Rectal smooth muscle tissue (tissue), 1 donor: Measurements from ENCODE around the gene GNA14.

Experiments used
- H3K27ac ChIP-seq: one replicate; pipeline ENCODE4 v1.7.0; 2013; ENCODE audit warnings: low read depth, low read length, inconsistent platforms
- H3K27me3 ChIP-seq: one replicate; pipeline ENCODE4 v1.7.0; 2013; ENCODE audit warnings: low read length; ENCODE audit not compliant: control insufficient read depth, insufficient read depth
- H3K36me3 ChIP-seq: one replicate; pipeline ENCODE4 v1.7.0; 2013; ENCODE audit warnings: low read length; ENCODE audit not compliant: control insufficient read depth, insufficient read depth
- H3K4me1 ChIP-seq: one replicate; pipeline ENCODE4 v1.7.0; 2013; ENCODE audit warnings: low read length; ENCODE audit not compliant: control insufficient read depth, insufficient read depth
- H3K4me3 ChIP-seq: one replicate; pipeline ENCODE4 v1.7.0; 2013; ENCODE audit warnings: low read length
- H3K9ac ChIP-seq: one replicate; pipeline ENCODE4 v1.7.0; 2013; ENCODE audit warnings: low read length

The GNA14 gene

DNA sequence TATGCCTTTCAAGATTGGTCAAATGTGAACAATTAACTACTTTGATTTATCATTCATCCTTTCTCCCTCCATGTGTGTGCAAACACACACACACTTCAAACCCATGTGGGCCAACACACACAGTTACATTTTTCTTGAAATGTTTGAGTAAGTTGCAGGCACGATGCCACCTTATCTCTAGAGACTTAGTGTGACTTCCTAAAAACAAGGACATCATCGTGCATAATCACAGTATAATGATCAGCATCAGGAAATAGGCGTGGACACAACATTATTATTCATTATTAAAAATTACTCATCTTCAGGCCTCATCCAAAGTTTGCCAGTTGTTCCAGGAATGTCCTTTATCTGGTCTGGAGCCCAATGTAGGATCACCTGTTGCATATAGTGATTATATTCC is 209.5 kb downstream of the GNA14 start:
- H3K27me3 ChIP-seq, result no peaks in the 10 kb centered on the region
- H3K4me1 ChIP-seq, result no peaks in the 10 kb centered on the region
- H3K4me3 ChIP-seq, result no peak overlapping the region
- no peaks in the 10 kb centered on the region for H3K36me3 ChIP-seq
- H3K9ac ChIP-seq, result no peak overlapping the region
- H3K27ac ChIP-seq, result no peak overlapping the region

DNA sequence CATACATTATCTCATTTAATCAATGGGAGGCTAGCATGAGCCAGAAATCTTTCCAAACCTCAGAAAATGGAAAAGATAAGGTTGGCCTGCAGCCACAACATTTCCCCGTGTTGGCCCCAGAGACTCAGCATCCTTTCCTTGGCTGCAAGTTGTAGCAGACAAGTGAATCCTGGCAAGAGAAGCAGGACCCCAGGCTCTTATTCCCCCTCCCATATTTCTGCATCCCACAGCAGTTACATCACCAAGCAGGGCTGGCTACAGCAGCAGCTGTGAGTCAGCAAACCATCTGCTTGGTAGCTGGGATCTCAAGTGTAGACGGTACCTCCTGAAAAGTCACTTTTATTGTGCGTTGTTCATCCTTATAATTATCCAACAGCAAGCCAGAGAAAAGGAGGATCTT is 212.4 kb downstream of the GNA14 start:
- H3K27me3 ChIP-seq, result no peaks in the 10 kb centered on the region
- H3K27ac ChIP-seq, result no peak overlapping the region
- no peak overlapping the region for H3K4me3 ChIP-seq
- no peaks in the 10 kb centered on the region for H3K36me3 ChIP-seq
- no peak overlapping the region for H3K9ac ChIP-seq
- H3K4me1 ChIP-seq, result no peaks in the 10 kb centered on the region

DNA sequence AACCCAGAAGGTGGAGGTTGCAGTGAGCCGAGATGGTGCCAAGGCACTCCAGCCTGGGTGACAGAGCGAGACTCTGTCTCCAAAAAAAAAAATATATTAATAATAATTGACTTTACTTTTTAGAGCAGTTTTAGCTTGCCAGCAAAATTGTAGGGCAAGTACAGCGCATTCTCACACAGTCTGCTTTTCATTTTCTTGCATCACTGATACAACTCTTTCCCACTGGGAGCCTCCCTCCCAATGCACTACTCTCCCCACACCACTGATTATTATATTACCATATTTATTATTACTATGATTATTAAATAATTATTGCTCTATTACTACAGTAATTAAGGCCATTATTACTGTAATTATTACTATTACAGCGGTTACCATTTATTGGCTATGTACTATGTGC is 212.8 kb downstream of the GNA14 start:
- H3K27ac ChIP-seq, result no peak overlapping the region

DNA sequence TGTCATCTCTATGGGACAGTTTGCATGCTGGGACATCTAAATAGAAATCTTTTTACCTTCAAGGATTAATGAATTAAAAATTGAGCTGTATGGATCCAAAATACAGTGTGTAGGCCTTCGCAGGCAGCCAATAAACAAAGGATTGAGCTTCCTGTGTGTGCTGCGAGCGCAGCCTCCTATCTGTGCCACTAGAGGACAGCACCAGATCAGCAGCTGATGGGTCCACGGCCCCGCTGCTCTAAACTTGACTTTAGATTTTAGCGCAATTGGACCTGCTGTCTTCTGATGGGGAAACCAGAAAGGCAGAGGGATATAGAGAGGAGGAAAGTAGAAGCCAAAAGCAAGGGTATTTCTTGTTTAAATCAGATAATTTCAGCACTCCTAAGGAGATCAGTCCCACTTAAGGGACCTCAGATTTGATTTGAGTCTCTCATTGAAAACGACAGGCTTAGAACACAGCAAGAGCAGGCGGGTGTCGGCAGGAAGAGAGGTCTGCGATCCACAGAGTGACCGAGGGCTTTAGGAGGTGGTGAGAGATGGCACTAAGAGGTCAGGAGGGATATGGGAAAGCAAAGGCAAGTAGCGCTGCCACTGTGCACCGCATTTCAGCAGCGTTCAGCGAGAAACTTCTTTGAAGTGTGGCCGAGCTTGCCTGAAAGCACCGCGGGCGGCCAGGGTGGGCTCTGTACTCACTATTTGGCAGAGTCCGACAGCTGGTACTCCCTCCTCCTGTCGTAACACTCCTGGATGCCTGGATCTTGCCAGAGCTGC is 214.3 kb downstream of the GNA14 start:
- no peaks in the 10 kb centered on the region for H3K4me1 ChIP-seq
- H3K27me3 ChIP-seq, result no peaks in the 10 kb centered on the region
- H3K36me3 ChIP-seq, result no peaks in the 10 kb centered on the region
- no peak overlapping the region for H3K27ac ChIP-seq
- no peak overlapping the region for H3K9ac ChIP-seq
- no peak overlapping the region for H3K4me3 ChIP-seq

More for the DNA sequence above, 212.8 kb downstream of the GNA14 start:
- Histone ChIP-seq H3K4me1 (no peaks in the 10 kb centered on the region), H3K4me3 (no peak overlapping the region), H3K27me3 (no peaks in the 10 kb centered on the region), H3K36me3 (no peaks in the 10 kb centered on the region), H3K9ac (no peak overlapping the region)

DNA sequence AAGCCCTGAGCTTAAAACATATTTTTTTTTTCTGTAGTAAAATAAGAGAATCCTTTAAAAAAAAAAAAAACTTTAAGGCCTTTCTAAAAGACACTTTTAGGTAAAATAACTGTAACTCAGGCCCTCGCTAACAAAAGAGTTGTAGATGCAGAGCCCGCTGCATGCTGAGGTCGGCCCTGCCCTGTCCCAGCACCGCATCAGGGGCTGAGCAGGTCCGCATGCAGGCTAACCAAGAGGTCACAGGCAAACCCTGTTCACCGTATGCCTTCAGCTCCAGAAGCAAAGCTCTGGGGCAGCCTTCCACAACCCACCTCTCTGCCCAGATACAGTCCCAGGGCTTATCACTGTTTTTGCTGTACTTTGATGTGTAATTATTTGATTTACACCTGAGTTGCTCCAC is 216.1 kb downstream of the GNA14 start:
- no peak overlapping the region for H3K27ac ChIP-seq
- no peak overlapping the region for H3K4me3 ChIP-seq
- no peaks in the 10 kb centered on the region for H3K36me3 ChIP-seq
- no peaks in the 10 kb centered on the region for H3K4me1 ChIP-seq
- no peak overlapping the region for H3K9ac ChIP-seq
- H3K27me3 ChIP-seq, result no peaks in the 10 kb centered on the region

DNA sequence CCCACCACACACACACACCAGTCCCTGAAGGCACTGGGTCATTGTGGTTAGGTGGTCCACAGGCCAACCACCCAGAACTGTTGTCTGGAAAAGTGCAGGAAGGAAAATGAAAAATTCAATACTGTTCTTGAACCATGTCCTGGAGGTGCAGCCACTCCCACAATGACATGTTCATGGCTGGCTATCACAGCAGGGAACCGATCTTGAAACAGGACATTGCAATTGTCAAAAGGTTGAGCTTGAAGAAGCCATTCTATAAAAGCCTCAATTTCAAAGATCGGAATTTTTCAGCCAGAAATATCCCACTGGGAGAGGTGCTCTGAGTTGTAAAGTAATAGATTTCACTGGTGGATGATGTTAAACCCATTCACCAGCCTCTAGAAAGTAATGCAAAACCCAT is 218.2 kb downstream of the GNA14 start:
- Histone ChIP-seq H3K36me3 (no peaks in the 10 kb centered on the region), H3K27ac (no peak overlapping the region), H3K4me3 (no peak overlapping the region), H3K4me1 (no peaks in the 10 kb centered on the region), H3K27me3 (no peaks in the 10 kb centered on the region), H3K9ac (no peak overlapping the region)

DNA sequence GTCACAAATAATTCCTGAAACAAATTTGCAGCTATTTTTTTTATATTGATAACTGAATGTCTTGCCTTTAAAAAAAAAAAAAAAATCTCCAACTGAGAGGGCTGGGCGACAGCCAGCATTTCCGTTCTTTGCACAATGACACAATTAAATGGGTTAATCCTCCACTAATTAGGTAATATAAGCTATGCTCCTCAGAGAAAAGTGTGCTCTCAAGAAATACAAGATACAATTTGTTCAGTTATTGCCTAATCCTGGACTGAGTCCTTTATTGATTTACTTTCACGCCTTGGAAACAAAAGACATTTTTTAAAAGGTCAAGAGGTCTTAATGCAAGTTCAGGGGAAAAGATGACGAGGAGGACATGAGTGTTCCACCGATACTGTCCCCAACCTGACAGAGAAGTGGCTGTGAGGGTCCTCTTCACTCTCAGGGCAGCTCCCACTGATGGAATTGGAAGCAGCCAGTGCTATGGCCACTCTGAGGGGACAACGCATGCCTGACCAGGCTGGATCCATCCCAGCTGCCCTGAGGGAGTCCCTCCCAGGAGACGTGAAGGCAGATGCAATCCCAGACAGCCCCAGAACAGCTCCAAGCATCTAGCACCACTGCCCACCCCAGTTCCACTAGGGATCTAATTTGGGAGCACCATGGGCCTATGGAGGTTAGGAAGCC is 220.7 kb downstream of the GNA14 start:
- no peak overlapping the region for H3K27ac ChIP-seq
- H3K36me3 ChIP-seq, result no peaks in the 10 kb centered on the region
- H3K4me3 ChIP-seq, result no peak overlapping the region
- H3K4me1 ChIP-seq, result no peaks in the 10 kb centered on the region
- no peaks in the 10 kb centered on the region for H3K27me3 ChIP-seq
- H3K9ac ChIP-seq, result no peak overlapping the region

DNA sequence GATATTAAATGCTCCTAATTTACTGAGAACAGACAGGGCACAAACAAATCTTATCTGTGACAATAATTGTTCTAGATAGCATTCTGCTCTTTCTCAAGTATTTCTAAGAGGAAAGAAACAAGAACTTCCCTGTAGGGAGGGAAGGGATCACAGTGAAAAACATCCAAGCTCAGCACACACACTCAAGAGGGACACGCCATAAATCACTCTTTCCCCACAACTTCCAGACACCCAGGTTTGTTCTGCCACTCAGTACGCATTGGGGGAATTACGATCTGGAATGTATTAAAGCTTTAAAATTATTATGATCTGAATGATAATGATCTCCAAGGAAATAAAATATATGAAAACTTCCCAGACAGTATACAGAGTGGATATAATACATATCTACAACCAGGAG is 221.4 kb downstream of the GNA14 start:
- Histone ChIP-seq H3K4me3 (no peak overlapping the region), H3K27me3 (no peaks in the 10 kb centered on the region), H3K9ac (no peak overlapping the region), H3K27ac (no peak overlapping the region), H3K36me3 (no peaks in the 10 kb centered on the region), H3K4me1 (no peaks in the 10 kb centered on the region)

DNA sequence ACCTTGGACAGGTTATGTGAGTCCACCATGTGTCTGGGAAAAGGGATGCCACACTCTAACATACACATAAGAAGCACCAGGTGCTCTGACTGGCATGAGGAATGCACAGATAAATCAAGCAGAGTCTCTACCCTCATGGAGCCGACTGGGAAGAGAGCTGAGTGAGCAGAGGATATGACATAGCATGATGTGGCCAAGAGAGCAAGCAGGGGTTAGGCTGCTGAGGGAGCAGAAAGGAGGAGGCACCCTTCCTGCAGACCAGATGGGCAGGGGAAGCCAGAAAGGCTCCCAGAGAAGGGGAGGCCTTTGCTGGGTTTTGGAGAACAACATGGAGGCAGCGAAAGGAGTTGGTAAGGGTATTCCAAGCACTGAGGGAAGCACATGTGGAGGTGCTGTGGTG is 223.1 kb downstream of the GNA14 start:
- no peaks in the 10 kb centered on the region for H3K27me3 ChIP-seq
- H3K4me3 ChIP-seq, result no peak overlapping the region
- no peak overlapping the region for H3K27ac ChIP-seq
- no peak overlapping the region for H3K9ac ChIP-seq
- no peaks in the 10 kb centered on the region for H3K36me3 ChIP-seq
- H3K4me1 ChIP-seq, result no peaks in the 10 kb centered on the region

DNA sequence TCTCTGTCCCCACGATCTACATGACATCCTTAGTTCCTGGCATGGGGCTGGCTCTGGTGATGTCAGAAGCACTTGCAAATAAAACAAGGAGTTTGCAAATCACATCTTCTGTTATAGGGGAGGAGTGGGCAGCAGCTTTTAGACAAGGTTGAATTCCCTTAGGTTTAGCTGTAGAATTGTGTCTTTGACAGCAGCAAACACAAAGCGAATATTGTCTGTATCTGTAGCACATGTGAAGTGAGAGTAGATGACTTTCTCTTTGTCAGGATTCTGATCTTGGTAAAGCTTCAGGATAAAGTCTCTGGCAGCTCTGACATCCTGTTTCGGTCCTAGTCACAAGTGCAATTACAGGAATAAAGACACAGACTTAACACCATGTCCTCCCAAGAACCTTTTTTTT is 224.3 kb downstream of the GNA14 start:
- H3K4me3 ChIP-seq, result no peak overlapping the region
- H3K4me1 ChIP-seq, result no peaks in the 10 kb centered on the region
- H3K9ac ChIP-seq, result no peak overlapping the region
- H3K27ac ChIP-seq, result no peak overlapping the region
- H3K27me3 ChIP-seq, result no peaks in the 10 kb centered on the region
- no peaks in the 10 kb centered on the region for H3K36me3 ChIP-seq

DNA sequence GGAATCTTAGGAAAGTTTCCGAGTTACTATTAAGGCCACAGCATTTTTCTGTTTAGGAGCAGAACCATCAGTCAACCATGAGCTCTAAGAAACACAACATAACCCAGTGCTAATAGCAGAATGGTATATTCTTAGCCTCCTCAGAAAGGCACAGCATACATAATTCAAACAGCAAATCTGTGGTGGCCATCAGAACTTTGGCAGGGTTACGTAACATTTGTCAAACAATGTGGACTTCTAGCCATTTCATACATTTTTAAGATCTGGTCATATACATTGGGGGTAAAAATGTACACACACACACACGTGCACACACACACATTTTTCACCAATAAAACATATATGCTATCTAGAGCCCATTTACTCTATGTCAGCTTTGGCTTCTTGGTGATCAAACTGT is 225.2 kb downstream of the GNA14 start:
- H3K27ac ChIP-seq, result no peak overlapping the region

DNA sequence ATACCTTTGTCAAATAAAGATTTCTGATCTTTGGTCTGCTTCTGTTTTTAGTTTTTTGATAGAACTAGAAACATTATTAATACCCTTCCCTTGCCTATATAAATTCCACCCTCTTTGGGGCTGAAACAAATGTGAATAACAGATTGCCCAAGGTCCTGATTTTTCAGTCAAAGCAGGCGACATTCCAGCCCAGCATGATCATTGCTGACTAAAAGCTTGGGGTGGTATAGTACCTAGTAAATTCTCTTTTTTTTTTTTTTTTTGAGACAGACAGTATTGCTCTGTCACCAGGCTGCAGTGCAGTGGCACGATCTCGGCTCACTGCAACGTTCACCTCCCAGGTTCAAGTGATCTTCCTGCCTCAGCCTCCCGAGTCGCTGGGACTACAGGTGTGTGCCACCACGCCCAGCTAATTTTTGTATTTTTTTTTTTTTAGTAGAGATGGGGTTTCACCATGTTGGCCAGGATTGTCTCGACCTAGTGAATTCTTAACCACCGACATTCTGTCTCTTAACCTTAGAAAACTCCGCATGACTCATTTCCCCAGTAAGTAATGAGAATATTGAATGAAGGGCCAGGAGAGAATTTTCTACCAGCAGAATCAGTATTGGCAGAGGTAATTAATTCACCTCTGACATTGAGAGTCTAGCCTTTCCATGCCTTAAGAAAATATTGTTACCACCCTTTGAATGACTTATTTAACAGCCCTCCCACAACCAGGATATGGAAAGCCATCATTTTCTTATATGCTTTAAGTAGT is 226.4 kb downstream of the GNA14 start:
- Histone ChIP-seq H3K36me3 (no peaks in the 10 kb centered on the region), H3K9ac (no peak overlapping the region), H3K27ac (no peak overlapping the region), H3K4me1 (no peaks in the 10 kb centered on the region), H3K27me3 (no peaks in the 10 kb centered on the region), H3K4me3 (no peak overlapping the region)

More for the DNA sequence above, 225.2 kb downstream of the GNA14 start:
- Histone ChIP-seq H3K4me1 (no peaks in the 10 kb centered on the region), H3K9ac (no peak overlapping the region), H3K4me3 (no peak overlapping the region), H3K36me3 (no peaks in the 10 kb centered on the region), H3K27me3 (no peaks in the 10 kb centered on the region)
